DOHH2 (cell line): Measurements from ENCODE around the gene COP1.

Source experiments
- H3F3A ChIP-seq: fragments of 200-600 bp; sonication (generic), shearing (Covaris generic); 2 replicates; pipeline ENCODE4 v1.6.0; 2016; ENCODE audit warnings: antibody characterized with exemption, mild to moderate bottlenecking; ENCODE audit not compliant: control insufficient read depth, insufficient read depth
- H3K27ac ChIP-seq: fragments of 200-600 bp; sonication (generic); 2 replicates; pipeline ENCODE4 v1.5.1; 2014; ENCODE audit warnings: low read depth, mild to moderate bottlenecking, low read length, moderate library complexity
- H3K27me3 ChIP-seq: fragments of 200-600 bp; sonication (generic); 2 replicates; pipeline ENCODE4 v1.6.1; 2014; ENCODE audit warnings: mild to moderate bottlenecking, low read length, mixed read lengths; ENCODE audit not compliant: control insufficient read depth
- H3K36me3 ChIP-seq: fragments of 200-600 bp; sonication (generic); 2 replicates; pipeline ENCODE4 v1.6.1; 2014; ENCODE audit warnings: mild to moderate bottlenecking, low read length, moderate library complexity, mixed read lengths; ENCODE audit not compliant: control insufficient read depth
- H3K4me1 ChIP-seq: fragments of 200-600 bp; sonication (generic); 2 replicates; pipeline ENCODE4 v1.6.1; 2014; ENCODE audit warnings: mild to moderate bottlenecking, low read length, mixed read lengths; ENCODE audit not compliant: control insufficient read depth
- H3K4me2 ChIP-seq: fragments of 200-600 bp; sonication (generic); 2 replicates; pipeline ENCODE4 v1.6.0; 2014; ENCODE audit warnings: mild to moderate bottlenecking, low read length, moderate library complexity
- H3K4me3 ChIP-seq: fragments of 200-600 bp; sonication (generic); 2 replicates; pipeline ENCODE4 v1.5.1; 2014; ENCODE audit warnings: mild to moderate bottlenecking, low read length, mixed read lengths
- H3K79me2 ChIP-seq: fragments of 200-600 bp; sonication (generic); 2 replicates; pipeline ENCODE4 v1.6.1; 2014; ENCODE audit warnings: mild to moderate bottlenecking, low read length, mixed read lengths; ENCODE audit not compliant: control insufficient read depth
- H3K9me2 ChIP-seq: fragments of 200-600 bp; sonication (generic); replicated peaks from 2 replicates; pipeline ENCODE4 v1.6.1; 2014; ENCODE audit warnings: mild to moderate bottlenecking, low read length, mixed read lengths; ENCODE audit not compliant: control insufficient read depth
- H3K9me3 ChIP-seq: fragments of 200-600 bp; sonication (generic); 2 replicates; pipeline ENCODE4 v1.6.1; 2014; ENCODE audit warnings: antibody characterized with exemption, low read length, mixed read lengths; ENCODE audit not compliant: control insufficient read depth, insufficient read depth
- H4K20me1 ChIP-seq: fragments of 200-600 bp; sonication (generic); 2 replicates; pipeline ENCODE4 v1.6.0; 2014; ENCODE audit warnings: low read depth, mild to moderate bottlenecking, antibody characterized with exemption, low read length, moderate library complexity; ENCODE audit not compliant: control insufficient read depth, insufficient read depth
- EZH2phosphoT487 ChIP-seq: fragments of 200-600 bp; sonication (generic); IDR thresholded peaks from 2 replicates; pipeline ENCODE4 v1.6.1; 2017; ENCODE audit warnings: borderline replicate concordance, mild to moderate bottlenecking, antibody characterized with exemption, low read length, moderate library complexity, mixed read lengths
- TF ChIP-seq, protein P1 (sequence below): fragments of 200-600 bp; sonication (generic); IDR thresholded peaks from one replicate; pipeline ENCODE4 v1.5.1; 2014; ENCODE audit warnings: antibody characterized with exemption, mild to moderate bottlenecking, low read depth, low read length; ENCODE audit not compliant: poor library complexity, severe bottlenecking

Gene COP1

DNA sequence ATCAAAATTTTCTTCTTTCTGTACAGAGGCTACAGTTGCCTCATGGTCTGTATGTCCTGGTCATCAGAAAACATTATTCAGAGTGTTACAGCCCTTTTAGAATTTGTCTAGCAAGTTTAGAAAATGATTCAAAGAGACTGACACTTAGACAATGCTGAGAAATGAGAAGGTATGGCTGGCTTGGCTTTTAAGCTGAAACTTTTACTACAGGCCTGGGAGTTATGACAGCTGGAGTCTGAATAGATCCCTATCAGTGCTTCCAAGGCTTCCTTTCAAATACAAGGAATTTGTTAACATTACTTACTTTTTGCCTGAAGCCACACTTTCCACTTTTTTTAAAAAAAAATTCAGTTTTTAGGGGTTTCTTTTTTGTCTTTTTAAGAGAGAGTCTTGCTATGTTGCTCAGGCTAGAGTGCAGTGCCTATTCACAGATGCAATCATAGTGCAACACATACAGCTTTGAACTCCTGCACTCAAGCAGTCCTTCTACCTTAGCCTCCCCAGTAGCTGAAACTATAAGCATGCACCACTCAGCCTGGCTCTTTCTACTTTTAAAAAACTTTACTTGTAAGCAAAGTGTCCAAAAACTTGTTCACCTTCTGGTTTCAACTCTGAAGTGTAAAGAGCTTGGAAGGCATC, 10.5 kb upstream of the COP1 start:
- no peaks in the 10 kb centered on the region for H3K36me3 ChIP-seq
- TF ChIP-seq, protein P1, sequence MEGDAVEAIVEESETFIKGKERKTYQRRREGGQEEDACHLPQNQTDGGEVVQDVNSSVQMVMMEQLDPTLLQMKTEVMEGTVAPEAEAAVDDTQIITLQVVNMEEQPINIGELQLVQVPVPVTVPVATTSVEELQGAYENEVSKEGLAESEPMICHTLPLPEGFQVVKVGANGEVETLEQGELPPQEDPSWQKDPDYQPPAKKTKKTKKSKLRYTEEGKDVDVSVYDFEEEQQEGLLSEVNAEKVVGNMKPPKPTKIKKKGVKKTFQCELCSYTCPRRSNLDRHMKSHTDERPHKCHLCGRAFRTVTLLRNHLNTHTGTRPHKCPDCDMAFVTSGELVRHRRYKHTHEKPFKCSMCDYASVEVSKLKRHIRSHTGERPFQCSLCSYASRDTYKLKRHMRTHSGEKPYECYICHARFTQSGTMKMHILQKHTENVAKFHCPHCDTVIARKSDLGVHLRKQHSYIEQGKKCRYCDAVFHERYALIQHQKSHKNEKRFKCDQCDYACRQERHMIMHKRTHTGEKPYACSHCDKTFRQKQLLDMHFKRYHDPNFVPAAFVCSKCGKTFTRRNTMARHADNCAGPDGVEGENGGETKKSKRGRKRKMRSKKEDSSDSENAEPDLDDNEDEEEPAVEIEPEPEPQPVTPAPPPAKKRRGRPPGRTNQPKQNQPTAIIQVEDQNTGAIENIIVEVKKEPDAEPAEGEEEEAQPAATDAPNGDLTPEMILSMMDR: no peak
- no peak for TF ChIP-seq EZH2phosphoT487
- H3K27ac ChIP-seq: no peak overlapping the region

GRCh38 chr1:176216031-176216430, 8.9 kb upstream of the COP1 start:
- Histone ChIP-seq H3K4me2 (no peak overlapping the region), H3K9me3 (no peaks in the 10 kb centered on the region), H3F3A (0 out of 2 replicates have a peak, but pooled peaks cover 2% of the 10 kb centered on the region), H4K20me1 (no peaks in the 10 kb centered on the region), H3K36me3 (no peaks in the 10 kb centered on the region), H3K4me1 (peaks cover 4% of the 10 kb centered on the region; the same call in 1 of the 2 replicates), H3K27ac (no peak overlapping the region), H3K27me3 (no peaks in the 10 kb centered on the region), H3K4me3 (no peak overlapping the region), H3K9me2 (no peaks in the 10 kb centered on the region), H3K79me2 (no peaks in the 10 kb centered on the region)
- TF ChIP-seq EZH2phosphoT487: no peak
- TF ChIP-seq, protein P1: no peak

More for the DNA sequence above, 10.5 kb upstream of the COP1 start:
- no peak overlapping the region for H3K4me2 ChIP-seq
- no peaks in the 10 kb centered on the region for H3K27me3 ChIP-seq
- no peaks in the 10 kb centered on the region for H3F3A ChIP-seq
- no peaks in the 10 kb centered on the region for H4K20me1 ChIP-seq
- no peak overlapping the region for H3K4me3 ChIP-seq
- no peaks in the 10 kb centered on the region for H3K4me1 ChIP-seq
- H3K9me2 ChIP-seq: no peaks in the 10 kb centered on the region
- no peaks in the 10 kb centered on the region for H3K9me3 ChIP-seq
- H3K79me2 ChIP-seq: no peaks in the 10 kb centered on the region

- Histone ChIP-seq H3K4me2 (no peak overlapping the region), H3K9me2 (no peaks in the 10 kb centered on the region), H3K27ac (no peak overlapping the region), H3K79me2 (peaks cover 17% of the 10 kb centered on the region), H3K4me3 (no peak overlapping the region), H3F3A (0 out of 2 replicates have a peak, but pooled peaks cover 4% of the 10 kb centered on the region), H3K9me3 (no peaks in the 10 kb centered on the region), H3K36me3 (peaks cover 4% of the 10 kb centered on the region; the same call in 1 of the 2 replicates), H3K4me1 (peaks cover 10% of the 10 kb centered on the region), H4K20me1 (no peaks in the 10 kb centered on the region), H3K27me3 (no peaks in the 10 kb centered on the region)
- TF ChIP-seq, protein P1: no peak
- no peak for TF ChIP-seq EZH2phosphoT487
These were observed 4.5 kb upstream of the COP1 start for GRCh38 chr1:176211396-176212165.
